Measurements from ENCODE around the gene NLRP6.

The NLRP6 gene

DNA sequence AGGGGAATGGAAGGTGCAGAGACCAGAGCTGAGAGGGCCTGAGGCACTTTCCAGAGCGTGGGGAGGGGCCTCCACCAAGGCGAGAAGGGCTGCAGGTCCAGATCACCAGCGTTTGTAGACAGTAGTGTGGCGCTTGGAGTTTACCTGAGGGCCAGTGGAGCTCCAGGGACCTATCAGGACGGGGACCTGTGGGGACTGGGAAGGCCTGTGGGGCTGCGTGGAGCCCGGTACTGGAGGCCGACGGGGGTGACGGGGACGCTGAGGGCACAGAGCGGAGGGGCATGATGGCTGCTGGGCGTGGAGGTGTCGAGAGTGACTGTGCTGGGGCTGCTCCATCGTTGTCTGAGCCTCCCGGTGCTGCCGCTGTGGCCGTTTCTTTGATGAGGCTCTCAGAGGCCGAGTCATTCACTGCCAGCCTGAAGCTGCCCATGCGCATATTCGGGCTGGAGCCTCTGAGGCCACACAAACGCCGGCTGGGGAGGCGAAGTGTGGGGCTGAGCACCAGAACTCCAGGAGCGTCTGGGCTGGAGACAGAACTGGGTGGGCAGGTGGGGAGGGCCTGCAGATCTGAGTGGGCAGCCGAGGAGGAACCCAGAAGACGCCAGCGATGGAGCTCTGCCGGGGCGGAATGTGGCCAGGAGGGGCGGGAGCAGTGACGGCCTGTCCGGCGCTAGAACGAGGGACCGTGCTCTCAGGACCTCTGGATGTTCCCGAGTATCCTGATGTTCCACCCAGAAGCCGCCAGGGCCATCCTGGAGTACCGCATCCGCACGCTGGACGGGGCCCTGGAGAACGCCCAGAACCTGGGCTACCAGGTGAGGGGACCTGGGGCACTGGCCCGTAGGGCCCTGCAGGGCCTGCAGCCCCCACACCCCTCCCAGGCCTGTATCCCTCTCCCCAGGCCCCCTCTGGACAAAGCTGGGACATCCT lies 13.3 kb downstream of the NLRP6 start:
- DNase-seq (ENCODE audit: extremely low spot score, insufficient read length, low read depth) (no peak), FAIRE-seq (no peak)

GRCh38 chr11:292211-293121 lies 14.3 kb downstream of the NLRP6 start:
- FAIRE-seq (no peak), DNase-seq (ENCODE audit: extremely low spot score, insufficient read length, low read depth) (no peak)

DNA sequence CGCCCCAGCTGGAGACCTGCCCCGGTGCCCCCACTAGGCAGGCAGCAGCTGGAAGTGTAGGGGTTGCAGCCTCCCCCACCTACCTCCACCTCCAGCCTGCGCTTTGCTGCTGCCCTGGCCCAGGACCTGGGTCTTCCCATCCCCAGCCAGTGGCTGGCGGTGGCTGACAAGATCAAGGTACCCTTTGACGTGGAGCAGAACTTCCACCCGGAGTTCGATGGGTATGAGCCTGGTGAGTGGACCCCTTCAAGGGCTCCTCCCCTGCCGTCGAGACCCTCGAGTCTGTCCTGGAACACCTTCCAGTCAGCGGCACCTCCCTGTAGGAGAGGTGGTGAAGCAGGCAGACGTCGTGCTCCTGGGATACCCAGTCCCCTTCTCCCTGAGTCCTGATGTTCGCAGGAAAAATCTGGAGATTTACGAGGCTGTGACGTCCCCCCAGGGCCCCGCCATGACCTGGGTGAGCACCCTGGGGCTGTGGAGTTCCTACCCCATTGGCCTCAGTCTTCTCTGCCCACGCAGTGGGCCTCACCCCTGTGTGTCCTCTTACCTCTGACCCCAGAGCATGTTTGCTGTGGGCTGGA lies 15.2 kb downstream of the NLRP6 start:
- DNase-seq (ENCODE audit: extremely low spot score, insufficient read length, low read depth) (no peak), FAIRE-seq (no peak)

GRCh38 chr11:293852-294661 lies 15.8 kb downstream of the NLRP6 start:
- DNase-seq (ENCODE audit: extremely low spot score, insufficient read length, low read depth), result no peak
- no peak for FAIRE-seq

DNA sequence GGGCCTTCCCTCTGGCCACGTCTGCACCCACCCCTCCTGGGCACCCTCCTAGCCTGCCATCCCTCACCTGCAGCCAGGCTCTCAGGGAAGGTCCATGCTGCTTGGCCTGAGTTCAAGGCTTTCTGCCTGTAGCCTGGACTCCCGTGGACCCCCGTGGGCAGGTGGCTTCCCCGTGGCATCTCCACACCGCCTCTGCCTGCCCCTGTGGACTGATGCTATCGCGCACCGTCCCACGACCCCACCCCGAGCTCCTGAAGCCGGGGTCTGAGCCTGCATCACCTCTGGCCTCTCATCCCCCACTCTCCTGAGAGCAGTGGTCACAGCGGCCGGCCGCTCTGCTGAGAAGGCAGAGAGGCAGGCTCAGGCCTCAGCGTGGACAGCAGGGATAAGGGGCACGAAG lies 16.6 kb downstream of the NLRP6 start:
- FAIRE-seq (no peak), DNase-seq (ENCODE audit: extremely low spot score, insufficient read length, low read depth) (no peak)

GRCh38 chr11:295351-296170 lies 17.4 kb downstream of the NLRP6 start:
- no peak for DNase-seq (ENCODE audit: extremely low spot score, insufficient read length, low read depth)
- FAIRE-seq, result no peak

DNA sequence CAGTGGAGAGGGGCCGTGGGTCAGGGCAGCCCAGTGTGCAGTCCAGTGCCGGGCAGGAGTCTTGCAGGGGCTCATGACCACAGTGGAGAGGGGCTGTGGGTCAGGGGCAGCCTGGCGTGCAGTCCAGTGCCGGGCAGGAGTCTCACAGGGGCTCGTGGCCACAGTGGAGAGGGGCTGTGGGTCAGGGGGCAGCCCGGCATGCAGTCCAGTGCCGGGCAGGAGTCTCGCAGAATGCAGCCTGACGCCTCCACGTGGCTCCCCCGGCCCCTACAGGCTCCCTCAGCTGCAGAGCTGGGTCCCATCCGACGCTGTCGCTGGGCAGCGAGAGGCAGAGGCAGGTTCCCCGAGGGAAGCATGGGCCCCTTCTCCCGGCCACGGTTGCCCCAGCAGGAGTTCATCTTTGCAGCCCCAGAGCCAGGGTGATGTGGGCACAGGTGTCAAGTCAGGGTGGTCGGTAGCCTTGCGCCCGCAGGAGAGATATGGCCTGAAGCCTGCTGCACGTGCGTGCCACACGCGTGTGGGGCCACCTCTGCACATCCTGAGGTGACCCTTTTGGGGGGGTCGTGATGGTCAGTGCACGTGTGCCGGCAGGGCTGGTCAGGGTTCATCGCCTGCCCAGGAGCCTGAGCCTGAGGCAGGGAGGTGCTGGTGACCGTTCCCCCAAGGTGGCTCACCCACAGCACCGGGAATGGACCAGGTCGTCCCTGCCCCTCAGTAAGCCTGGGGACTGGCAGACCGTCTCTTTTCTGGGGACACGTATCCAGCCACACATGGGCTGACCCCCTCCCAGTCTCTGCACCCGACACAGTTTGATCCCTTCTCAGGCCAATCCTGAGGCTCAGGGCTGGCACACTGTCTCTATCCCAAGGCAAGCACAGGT lies 18.2 kb downstream of the NLRP6 start:
- no peak for DNase-seq (ENCODE audit: extremely low spot score, insufficient read length, low read depth)
- no peak for FAIRE-seq

GRCh38 chr11:297051-297585 lies 18.9 kb downstream of the NLRP6 start:
- DNase-seq (ENCODE audit: extremely low spot score, insufficient read length, low read depth) (no peak), FAIRE-seq (no peak)

DNA sequence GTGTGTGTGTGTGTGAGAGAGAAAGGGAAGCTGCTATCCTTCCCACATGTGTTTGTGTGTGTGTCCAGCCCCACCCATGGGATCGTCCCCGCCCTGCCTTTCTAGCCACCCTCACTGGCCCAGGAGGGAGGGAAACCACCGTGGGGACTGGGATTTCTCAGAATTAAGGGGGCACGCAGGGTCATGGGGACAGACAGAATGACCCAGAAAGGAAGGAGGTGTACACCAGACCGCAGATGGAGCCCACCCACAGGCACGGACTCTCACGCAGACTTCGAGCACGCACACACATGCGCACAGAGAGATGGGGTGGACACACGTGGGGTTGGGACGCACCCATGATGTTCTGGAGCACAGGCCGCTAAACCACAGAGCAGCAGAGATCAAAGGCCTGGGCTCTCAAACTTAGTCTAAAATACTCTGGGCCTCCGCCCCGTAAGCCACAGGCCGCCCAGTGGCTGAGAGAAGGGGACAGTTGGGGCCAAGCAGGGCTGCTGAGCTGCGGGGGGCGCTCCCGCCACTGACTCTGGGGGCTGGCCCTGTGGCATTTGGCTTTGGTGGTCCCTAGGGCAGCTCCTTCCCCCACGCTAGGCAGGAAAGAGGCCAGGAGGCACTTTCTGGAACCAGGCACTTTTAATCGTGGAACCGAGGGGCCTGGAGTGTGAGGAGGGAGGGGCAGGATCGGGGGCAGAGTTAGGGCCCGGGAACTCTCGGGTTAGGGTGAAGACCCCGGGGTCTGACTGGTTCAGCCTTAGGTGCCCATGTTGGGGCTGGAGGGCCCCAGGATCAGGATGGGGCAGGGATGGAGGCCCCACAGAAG lies 19.6 kb downstream of the NLRP6 start:
- FAIRE-seq (no peak), DNase-seq (ENCODE audit: extremely low spot score, insufficient read length, low read depth) (no peak)

GRCh38 chr11:298406-299065 lies 20.3 kb downstream of the NLRP6 start:
- DNase-seq (ENCODE audit: extremely low spot score, insufficient read length, low read depth) (no peak), FAIRE-seq (no peak)

DNA sequence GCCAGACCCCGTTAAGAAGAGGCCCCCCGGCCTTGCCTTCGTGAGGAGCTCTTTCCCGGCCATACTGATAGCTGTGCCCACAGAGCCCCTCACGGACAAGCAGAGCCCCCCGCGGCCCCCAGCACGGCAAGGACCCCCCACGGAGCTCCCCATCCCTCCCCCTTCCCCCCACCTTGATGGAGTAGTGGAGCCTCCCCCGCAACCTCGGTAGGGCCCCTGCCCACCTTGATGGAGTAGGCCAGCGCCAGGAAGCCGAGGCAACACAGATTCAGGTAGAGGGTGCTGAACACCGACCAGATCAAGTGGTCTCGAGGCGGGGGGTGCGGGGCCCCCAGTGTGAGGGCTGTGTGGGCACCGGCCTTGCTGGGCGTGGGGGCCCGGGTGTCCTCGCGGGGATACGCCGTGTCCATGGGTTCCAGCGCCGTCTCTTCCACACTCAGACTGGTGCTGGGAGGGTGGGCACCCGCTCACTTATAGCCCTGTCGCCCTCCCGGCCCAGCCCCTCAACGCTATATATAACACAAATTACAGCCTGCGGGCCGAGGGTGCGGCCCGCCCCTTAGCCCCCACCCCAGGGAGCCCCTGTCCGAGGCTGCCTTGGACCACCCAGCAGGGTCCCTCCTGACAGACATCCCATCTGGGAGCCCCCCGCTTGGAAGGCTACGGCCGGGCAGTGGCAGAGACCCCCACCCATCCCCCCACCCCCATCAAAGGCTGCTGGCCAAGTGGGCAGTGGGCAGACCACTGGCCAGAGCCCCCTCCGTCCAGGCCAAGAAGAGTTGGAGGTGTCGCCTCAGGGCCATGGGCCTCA lies 21.1 kb downstream of the NLRP6 start, which contains the start of gene IFITM5:
TSS of gene IFITM5 (minus strand) at position 446 of the 811 bp plus-strand sequence. CDS start at position 410, 36 bp downstream.
- FAIRE-seq (no peak), DNase-seq (ENCODE audit: extremely low spot score, insufficient read length, low read depth) (no peak)

- FAIRE-seq (no peak), DNase-seq (ENCODE audit: extremely low spot score, insufficient read length, low read depth) (no peak)
Observed at GRCh38 chr11:299951-300735, 21.9 kb downstream of the NLRP6 start.

DNA sequence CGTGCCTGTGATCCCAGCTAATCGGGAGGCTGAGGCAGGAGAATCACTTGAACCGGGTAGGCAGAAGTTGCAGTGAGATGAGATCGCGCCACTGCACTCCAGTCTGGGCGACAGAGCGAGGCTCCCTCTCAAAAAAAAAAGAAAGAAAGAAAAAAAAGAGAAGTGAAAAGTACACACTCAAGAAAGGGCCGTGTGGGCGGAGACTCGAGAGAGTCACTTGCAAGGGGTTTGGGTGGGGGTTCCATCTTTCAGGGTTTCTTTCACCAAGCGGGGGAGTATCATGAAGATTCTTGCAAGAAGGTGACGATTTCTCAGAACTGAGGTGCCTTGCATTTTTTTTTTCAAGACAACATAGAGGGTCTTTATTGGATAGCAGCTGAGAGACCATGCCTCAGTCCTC lies 25.2 kb downstream of the NLRP6 start:
- FAIRE-seq (peak; percentile 21), DNase-seq (ENCODE audit: extremely low spot score, insufficient read length, low read depth) (no peak)

DNA sequence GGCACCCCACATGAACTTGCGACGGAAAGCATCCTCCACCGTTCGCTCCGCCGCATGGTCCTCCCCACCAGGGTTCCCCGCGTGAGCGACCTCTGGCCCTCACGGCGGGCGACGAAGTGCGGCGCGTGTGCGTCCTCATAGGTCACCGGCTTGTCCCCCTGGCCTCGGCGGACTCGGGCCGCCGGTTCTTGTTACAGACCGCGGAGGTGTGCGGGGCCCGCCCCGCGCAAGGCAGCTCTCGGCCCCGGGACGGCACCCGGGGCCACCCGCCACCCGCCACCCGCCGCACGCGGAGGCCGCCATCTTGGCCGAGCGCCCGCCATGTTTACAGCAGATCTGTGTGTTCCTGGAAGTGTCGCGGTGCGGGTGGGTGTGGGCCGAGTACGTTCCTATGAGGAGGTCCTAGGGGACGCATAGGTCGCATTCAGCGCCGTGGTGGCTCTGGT lies 25.9 kb downstream of the NLRP6 start:
- no peak for DNase-seq (ENCODE audit: extremely low spot score, insufficient read length, low read depth)
- FAIRE-seq, result no peak
